ENCODE results near the gene CLEC2B. TPM values are rescaled to one million over a fixed set of nuclear protein-coding genes. Genes with fewer than 3 reads are reported as not detected.

Gene CLEC2B
- total RNA-seq, 1 donor from 2014 or later: 0.19 TPM

GRCh38 chr12:9858135-9858534 is 11.0 kb downstream of the CLEC2B start:
- TF ChIP-seq CTCF (conservative IDR thresholded peaks at IDR 0.05): no peak
- Mint-ChIP-seq H3K27ac (ENCODE audit: unreplicated experiment) (no peak overlapping the region), H3K9me3 (peaks cover under 1% of the 10 kb centered on the region), H3K36me3 (ENCODE audit: low read depth) (no peaks in the 10 kb centered on the region), H3K4me1 (no peaks in the 10 kb centered on the region), H3K4me3 (no peak overlapping the region), H3K27me3 (ENCODE audit: low read depth) (no peaks in the 10 kb centered on the region)
- no peak for DNase-seq (ENCODE audit: low read depth, low spot score)

- no peak overlapping the region for H3K4me3 Mint-ChIP-seq
- no peak for DNase-seq (ENCODE audit: low read depth, low spot score)
- H3K27ac Mint-ChIP-seq (ENCODE audit: unreplicated experiment): no peak overlapping the region
- H3K27me3 Mint-ChIP-seq (ENCODE audit: low read depth): no peaks in the 10 kb centered on the region
- no peaks in the 10 kb centered on the region for H3K9me3 Mint-ChIP-seq
- TF ChIP-seq CTCF (conservative IDR thresholded peaks at IDR 0.05): no peak
- no peaks in the 10 kb centered on the region for H3K4me1 Mint-ChIP-seq
- no peaks in the 10 kb centered on the region for H3K36me3 Mint-ChIP-seq (ENCODE audit: low read depth)
These were observed 12.3 kb downstream of the CLEC2B start for GRCh38 chr12:9856894-9857293.

- DNase-seq (ENCODE audit: low read depth, low spot score): no peak
- H3K4me3 Mint-ChIP-seq: no peak overlapping the region
- no peaks in the 10 kb centered on the region for H3K4me1 Mint-ChIP-seq
- no peaks in the 10 kb centered on the region for H3K9me3 Mint-ChIP-seq
- H3K36me3 Mint-ChIP-seq (ENCODE audit: low read depth): no peaks in the 10 kb centered on the region
- H3K27me3 Mint-ChIP-seq (ENCODE audit: low read depth): no peaks in the 10 kb centered on the region
- TF ChIP-seq CTCF (conservative IDR thresholded peaks at IDR 0.05): no peak
- no peak overlapping the region for H3K27ac Mint-ChIP-seq (ENCODE audit: unreplicated experiment)
These were observed 13.0 kb downstream of the CLEC2B start for GRCh38 chr12:9856151-9856550.

- no peaks in the 10 kb centered on the region for H3K36me3 Mint-ChIP-seq (ENCODE audit: low read depth)
- H3K9me3 Mint-ChIP-seq: peaks cover 4% of the 10 kb centered on the region
- no peaks in the 10 kb centered on the region for H3K4me1 Mint-ChIP-seq
- no peak overlapping the region for H3K27ac Mint-ChIP-seq (ENCODE audit: unreplicated experiment)
- peaks cover 3% of the 10 kb centered on the region for H3K27me3 Mint-ChIP-seq (ENCODE audit: low read depth)
- no peak for TF ChIP-seq CTCF (conservative IDR thresholded peaks at IDR 0.05)
- DNase-seq (ENCODE audit: low read depth, low spot score): no peak
- H3K4me3 Mint-ChIP-seq: no peak overlapping the region
These were observed 17.2 kb downstream of the CLEC2B start for GRCh38 chr12:9851927-9852326.

- Mint-ChIP-seq H3K4me3 (no peak overlapping the region), H3K4me1 (no peaks in the 10 kb centered on the region), H3K9me3 (peaks cover 11% of the 10 kb centered on the region), H3K27ac (ENCODE audit: unreplicated experiment) (no peak overlapping the region), H3K27me3 (ENCODE audit: low read depth) (peaks cover 10% of the 10 kb centered on the region), H3K36me3 (ENCODE audit: low read depth) (no peaks in the 10 kb centered on the region)
- no peak for TF ChIP-seq CTCF (conservative IDR thresholded peaks at IDR 0.05)
- no peak for DNase-seq (ENCODE audit: low read depth, low spot score)
These were observed 18.1 kb downstream of the CLEC2B start for GRCh38 chr12:9851050-9851449.

GRCh38 chr12:9848899-9849298 is 20.3 kb downstream of the CLEC2B start:
- Mint-ChIP-seq H3K36me3 (ENCODE audit: low read depth) (no peaks in the 10 kb centered on the region), H3K4me3 (no peak overlapping the region), H3K9me3 (peaks cover 11% of the 10 kb centered on the region), H3K27me3 (ENCODE audit: low read depth) (peaks cover 17% of the 10 kb centered on the region), H3K4me1 (no peaks in the 10 kb centered on the region), H3K27ac (ENCODE audit: unreplicated experiment) (no peak overlapping the region)
- no peak for TF ChIP-seq CTCF (conservative IDR thresholded peaks at IDR 0.05)
- DNase-seq (ENCODE audit: low read depth, low spot score): no peak
